ENCODE data around the gene GALNT5. TPM values are rescaled to one million over a fixed set of nuclear protein-coding genes. Genes with fewer than 3 reads are reported as not detected.
"Not testable (repeated sequence)": the region's sequence is repeated elsewhere in the genome, so short reads cannot be mapped to it uniquely, and the experiment has no call there.

Gene GALNT5
- total RNA-seq, 1 experiment from 2014 or later = not detected

DNA sequence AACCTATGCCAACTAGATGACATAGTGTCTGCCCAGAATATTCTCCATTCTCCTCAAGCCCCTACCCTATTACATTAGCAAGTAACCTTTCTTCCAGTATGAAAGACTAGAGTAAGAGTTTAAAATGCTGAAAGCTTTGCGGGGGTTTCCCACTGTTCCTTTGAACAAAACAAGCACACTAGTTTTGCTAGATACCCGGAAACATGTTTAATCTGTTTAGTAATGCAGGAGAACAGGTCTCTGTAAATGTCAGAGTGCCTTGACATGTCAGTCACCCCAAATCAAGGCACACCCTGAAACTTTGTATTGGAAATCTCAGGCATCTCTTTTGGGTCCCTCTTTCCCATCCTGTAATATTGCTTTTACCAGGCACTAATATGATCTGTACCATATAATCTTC is 11.6 kb downstream of the GALNT5 start:
- Histone ChIP-seq H3K4me3 (ENCODE audit: low read depth, low read length, poor library complexity, severe bottlenecking) (no peak overlapping the region), H3K4me1 (ENCODE audit: insufficient read depth, low read length, poor library complexity, severe bottlenecking) (no peaks in the 10 kb centered on the region), H3K27me3 (replicated peaks; ENCODE audit: insufficient read depth, low read depth, low read length, poor library complexity) (no peaks in the 10 kb centered on the region), H3K27ac (ENCODE audit: low read depth, low read length, poor library complexity, severe bottlenecking) (no peak overlapping the region), H3K9me3 (ENCODE audit: low read depth, low read length, poor library complexity, severe bottlenecking) (no peaks in the 10 kb centered on the region), H3K36me3 (ENCODE audit: insufficient read depth, low read length, poor library complexity, severe bottlenecking) (no peaks in the 10 kb centered on the region)
- no TSS peak for BruUV-seq (replicated peaks)
- ChIA-PET CTCF (no interaction called here), POLR2A (ENCODE audit: low non-redundant PET) (no interaction called here)
- TF ChIP-seq CTCF (conservative IDR thresholded peaks at IDR 0.05; ENCODE audit: low read depth, low read length) (no peak), EZH2 (IDR thresholded peaks at IDR 0.05; ENCODE audit: borderline replicate concordance, low read depth, low read length, poor library complexity, severe bottlenecking) (no peak)
- no peak for DNase-seq (ENCODE audit: low spot score)
- intact Hi-C loops (cut with micrococcal nuclease; ENCODE audit: unreplicated experiment) = no loop called here

- Histone ChIP-seq H3K27ac (ENCODE audit: low read depth, low read length, poor library complexity, severe bottlenecking) (no peak overlapping the region), H3K4me1 (ENCODE audit: insufficient read depth, low read length, poor library complexity, severe bottlenecking) (no peaks in the 10 kb centered on the region), H3K36me3 (ENCODE audit: insufficient read depth, low read length, poor library complexity, severe bottlenecking) (no peaks in the 10 kb centered on the region), H3K4me3 (ENCODE audit: low read depth, low read length, poor library complexity, severe bottlenecking) (no peak overlapping the region), H3K27me3 (replicated peaks; ENCODE audit: insufficient read depth, low read depth, low read length, poor library complexity) (no peaks in the 10 kb centered on the region), H3K9me3 (ENCODE audit: low read depth, low read length, poor library complexity, severe bottlenecking) (no peaks in the 10 kb centered on the region)
- no peak for TF ChIP-seq EZH2 (IDR thresholded peaks at IDR 0.05; ENCODE audit: borderline replicate concordance, low read depth, low read length, poor library complexity, severe bottlenecking)
- no peak for TF ChIP-seq CTCF (conservative IDR thresholded peaks at IDR 0.05; ENCODE audit: low read depth, low read length)
- POLR2A ChIA-PET (ENCODE audit: low non-redundant PET) = no interaction called here
- BruUV-seq (replicated peaks) = no TSS peak
- intact Hi-C loops (cut with micrococcal nuclease; ENCODE audit: unreplicated experiment) = no loop called here
- DNase-seq (ENCODE audit: low spot score) = no peak
- CTCF ChIA-PET = no interaction called here
Measured at GRCh38 chr2:157269922-157270321, 12.4 kb downstream of the GALNT5 start.

DNA sequence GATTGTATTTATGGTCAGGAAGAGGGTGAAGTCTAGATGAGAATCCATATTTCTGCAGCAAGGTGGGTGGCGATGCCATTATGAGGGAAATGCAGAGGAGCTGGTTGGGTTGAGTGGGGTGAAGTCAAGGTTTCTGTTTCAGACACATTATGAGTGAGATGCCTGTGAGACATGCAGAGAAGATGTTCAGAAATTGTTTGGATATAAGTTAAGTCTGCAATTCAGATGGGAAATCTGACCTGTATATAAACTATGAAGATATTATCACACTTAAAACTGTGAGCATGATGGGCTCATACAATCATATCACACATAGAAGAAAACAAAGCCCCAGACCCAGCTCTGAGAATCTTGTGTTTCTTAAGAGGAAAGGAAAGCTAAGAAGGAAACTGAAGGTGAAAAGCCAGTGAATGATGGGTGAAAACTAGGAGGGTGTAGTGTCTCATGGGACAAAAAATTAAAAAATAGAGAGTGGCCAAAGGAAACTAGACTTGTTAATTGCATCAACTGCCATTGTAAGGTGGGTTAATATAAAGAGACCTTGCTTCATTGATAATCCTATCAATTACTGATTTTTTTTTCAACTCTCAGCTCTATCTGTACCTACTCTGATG is 14.2 kb downstream of the GALNT5 start:
- BruUV-seq (replicated peaks) = no TSS peak
- ChIA-PET POLR2A (ENCODE audit: low non-redundant PET) (no interaction called here), CTCF (no interaction called here)
- H3K4me1 ChIP-seq (ENCODE audit: insufficient read depth, low read length, poor library complexity, severe bottlenecking) = no peaks in the 10 kb centered on the region
- H3K36me3 ChIP-seq (ENCODE audit: insufficient read depth, low read length, poor library complexity, severe bottlenecking) = no peaks in the 10 kb centered on the region
- H3K27me3 ChIP-seq (replicated peaks; ENCODE audit: insufficient read depth, low read depth, low read length, poor library complexity) = no peaks in the 10 kb centered on the region
- no peak overlapping the region for H3K4me3 ChIP-seq (ENCODE audit: low read depth, low read length, poor library complexity, severe bottlenecking)
- H3K9me3 ChIP-seq (ENCODE audit: low read depth, low read length, poor library complexity, severe bottlenecking) = no peaks in the 10 kb centered on the region
- no peak for TF ChIP-seq CTCF (conservative IDR thresholded peaks at IDR 0.05; ENCODE audit: low read depth, low read length)
- no peak for TF ChIP-seq EZH2 (IDR thresholded peaks at IDR 0.05; ENCODE audit: borderline replicate concordance, low read depth, low read length, poor library complexity, severe bottlenecking)
- no peak overlapping the region for H3K27ac ChIP-seq (ENCODE audit: low read depth, low read length, poor library complexity, severe bottlenecking)
- DNase-seq (ENCODE audit: low spot score) = no peak
- intact Hi-C loops (cut with micrococcal nuclease; ENCODE audit: unreplicated experiment) = no loop called here

- H3K4me1 ChIP-seq (ENCODE audit: insufficient read depth, low read length, poor library complexity, severe bottlenecking); DNase-seq (ENCODE audit: low spot score); intact Hi-C loops (cut with micrococcal nuclease; ENCODE audit: unreplicated experiment); CTCF ChIA-PET; H3K27ac ChIP-seq (ENCODE audit: low read depth, low read length, poor library complexity, severe bottlenecking); H3K9me3 ChIP-seq (ENCODE audit: low read depth, low read length, poor library complexity, severe bottlenecking); BruUV-seq (replicated peaks); H3K4me3 ChIP-seq (ENCODE audit: low read depth, low read length, poor library complexity, severe bottlenecking); POLR2A ChIA-PET (ENCODE audit: low non-redundant PET); H3K36me3 ChIP-seq (ENCODE audit: insufficient read depth, low read length, poor library complexity, severe bottlenecking); H3K27me3 ChIP-seq (replicated peaks; ENCODE audit: insufficient read depth, low read depth, low read length, poor library complexity): not testable (repeated sequence)
Measured at GRCh38 chr2:157279311-157279710, 21.8 kb downstream of the GALNT5 start.

All from A673 (cell line).